Occipital lobe (tissue), 2 donors: ENCODE measurements around the gene GAGE1. TPM values are rescaled to one million over a fixed set of nuclear protein-coding genes. Genes with fewer than 3 reads are reported as not detected.
"Not testable (repeated sequence)": the region's sequence is repeated elsewhere in the genome, so short reads cannot be mapped to it uniquely, and the experiment has no call there.

Experiments
- DNase-seq: peaks from one replicate; lab custom pipeline; 2025; lab: John Stamatoyannopoulos, UW
- total RNA-seq: library from RNA; depleted of rRNA; stranded (reverse); fragments of >200 nt; gene quantifications from one replicate; pipeline ENCODE4 v1.2.3, GENCODE V29; 2014

The GAGE1 gene
- not detected for total RNA-seq

GRCh38 chrX:49598720-49599119 lies at the start of gene GAGE1:
GAGE1 (plus strand) TSS chrX:49599020; CDS start chrX:49600175, 1,155 bp downstream.
- DNase-seq = not testable (repeated sequence)

- DNase-seq = not testable (repeated sequence)
These were observed 47.8 kb upstream of the GAGE1 start, which contains the start of gene GAGE12E for GRCh38 chrX:49550989-49551388. GAGE12E (plus strand) TSS chrX:49551289; CDS start chrX:49552444, 1,155 bp downstream.

GRCh38 chrX:49560542-49560941 lies 38.3 kb upstream of the GAGE1 start, which contains the start of gene GAGE12F:
GAGE12F (plus strand) TSS chrX:49560842; CDS start chrX:49561997, 1,155 bp downstream.
- DNase-seq = not testable (repeated sequence)

- not testable (repeated sequence) for DNase-seq
These were observed 30.1 kb upstream of the GAGE1 start for GRCh38 chrX:49568728-49569127.

GRCh38 chrX:49569152-49569551 lies 29.7 kb upstream of the GAGE1 start:
- DNase-seq = not testable (repeated sequence)

- not testable (repeated sequence) for DNase-seq
These were observed 28.7 kb upstream of the GAGE1 start, which contains the start of gene GAGE12G for GRCh38 chrX:49570100-49570499. GAGE12G (plus strand) TSS chrX:49570400; CDS start chrX:49571555, 1,155 bp downstream.

GRCh38 chrX:49579649-49580048 lies 19.2 kb upstream of the GAGE1 start, which contains the start of gene GAGE12H:
GAGE12H (plus strand) TSS chrX:49579949; CDS start chrX:49581104, 1,155 bp downstream.
- DNase-seq = not testable (repeated sequence)

GRCh38 chrX:49589196-49589595 lies 9.6 kb upstream of the GAGE1 start, which contains the start of gene GAGE2A:
GAGE2A (plus strand) TSS chrX:49589496; CDS start chrX:49590651, 1,155 bp downstream.
- DNase-seq = not testable (repeated sequence)

GRCh38 chrX:49589769-49590478 lies 8.9 kb upstream of the GAGE1 start:
- not testable (repeated sequence) for DNase-seq

GRCh38 chrX:49590488-49590887 lies 8.3 kb upstream of the GAGE1 start:
- DNase-seq = not testable (repeated sequence)

GRCh38 chrX:49610718-49611310 lies 12.0 kb downstream of the GAGE1 start:
- no peak for DNase-seq

GRCh38 chrX:49618574-49618973 lies 19.8 kb downstream of the GAGE1 start:
- no peak for DNase-seq

GRCh38 chrX:49627086-49627777 lies 28.4 kb downstream of the GAGE1 start:
- no peak for DNase-seq

GRCh38 chrX:49644991-49645637 lies 46.3 kb downstream of the GAGE1 start:
- DNase-seq = no peak

- DNase-seq = no peak
These were observed 57.7 kb downstream of the GAGE1 start for GRCh38 chrX:49656533-49656932.

Other genes starting within 250 kb of the GAGE1 start
- gene GAGE12C, start 66.8 kb upstream of the GAGE1 start, total RNA-seq = not detected
- gene GAGE12D, start 57.3 kb upstream of the GAGE1 start, total RNA-seq = not detected
- gene GAGE12E, start 47.7 kb upstream of the GAGE1 start, total RNA-seq = not detected
- gene GAGE12F, start 38.2 kb upstream of the GAGE1 start, total RNA-seq = not detected
- gene GAGE12G, start 28.6 kb upstream of the GAGE1 start, total RNA-seq = not detected
- gene GAGE12H, start 19.1 kb upstream of the GAGE1 start, total RNA-seq = not detected
- gene GAGE2A, start 9.5 kb upstream of the GAGE1 start, total RNA-seq = not detected
- not detected for gene PAGE1, start 97.0 kb downstream of the GAGE1 start, total RNA-seq
- gene PAGE4, start 230.3 kb downstream of the GAGE1 start, total RNA-seq = not detected